CD4-positive, alpha-beta T cell (primary cell): ENCODE data around the gene SUGT1. TPM values are rescaled to one million over a fixed set of nuclear protein-coding genes. Genes with fewer than 3 reads are reported as not detected.
"Not testable (repeated sequence)": the region's sequence is repeated elsewhere in the genome, so short reads cannot be mapped to it uniquely, and the experiment has no call there.

ENCODE experiments used
- ATAC-seq: fragments of 200-7000 bp; cut with Tn5 transposase; one replicate; pipeline ENCODE4 v1.10.0; 2022; ENCODE audit warnings: mild to moderate bottlenecking; ENCODE audit not compliant: poor library complexity
- CTCF ChIA-PET: fragments of 350-600 bp; sonication (Branson Sonifier 250); formaldehyde crosslinking; loops from one replicate; lab custom pipeline; 2021; ENCODE audit warnings: antibody characterized with exemption, inconsistent platforms; lab: Charles Lee
- POLR2A ChIA-PET: fragments of 350-600 bp; sonication (Branson Sonifier 250); formaldehyde crosslinking; loops from one replicate; lab custom pipeline; 2021; ENCODE audit warnings: antibody characterized with exemption, inconsistent platforms; lab: Charles Lee
- DNase-seq, 14 experiments: peaks; one replicate each; pipeline ENCODE4 v3.0.0-alpha.2; 2013 to 2020; ENCODE audit warnings: mixed read lengths in 2 of 14
- H3K27ac ChIP-seq, 2 donors: one replicate each; pipeline versions ENCODE4 v1.5.1 to v1.7.0; 2013; ENCODE audit warnings: low read length in 2 of 2, low read depth in 1 of 2, mild to moderate bottlenecking in 1 of 2
- H3K27me3 ChIP-seq, 2 experiments: 1 replicate in 1 of 2; 2 replicates in 1 of 2; pipeline versions ENCODE4 v1.6.1 to v1.7.0; 2013; ENCODE audit warnings: low read length in 2 of 2, control low read depth in 1 of 2, mild to moderate bottlenecking in 1 of 2, moderate library complexity in 1 of 2; ENCODE audit not compliant: insufficient read depth in 2 of 2, control insufficient read depth in 1 of 2
- H3K36me3 ChIP-seq: one replicate; pipeline ENCODE4 v1.6.1; 2013; ENCODE audit warnings: low read length, control low read depth; ENCODE audit not compliant: insufficient read depth
- H3K4me1 ChIP-seq: one replicate; pipeline ENCODE4 v1.6.1; 2013; ENCODE audit warnings: low read length, control low read depth; ENCODE audit not compliant: insufficient read depth
- H3K4me3 ChIP-seq: one replicate; pipeline ENCODE4 v1.5.1; 2013; ENCODE audit warnings: mild to moderate bottlenecking, low read length, moderate library complexity
- H3K9me3 ChIP-seq, 2 experiments: 1 replicate in 1 of 2; 2 replicates in 1 of 2; pipeline versions ENCODE4 v1.6.1 to v1.7.0; 2013; ENCODE audit warnings: low read length in 2 of 2, mild to moderate bottlenecking in 2 of 2, control low read depth in 1 of 2, moderate library complexity in 1 of 2; ENCODE audit not compliant: control insufficient read depth in 1 of 2, insufficient read depth in 1 of 2
- H3K27ac Mint-ChIP-seq: one replicate; pipeline ENCODE4 v1.8.0; 2020; ENCODE audit warnings: mixed read lengths
- H3K27me3 Mint-ChIP-seq: one replicate; pipeline ENCODE4 v1.8.0; 2021; ENCODE audit warnings: mixed read lengths
- H3K36me3 Mint-ChIP-seq: one replicate; pipeline ENCODE4 v1.8.0; 2021; ENCODE audit warnings: low read depth, mixed read lengths
- H3K4me1 Mint-ChIP-seq: one replicate; pipeline ENCODE4 v1.8.0; 2021; ENCODE audit warnings: low read depth, mixed read lengths
- H3K4me3 Mint-ChIP-seq: one replicate; pipeline ENCODE4 v1.8.0; 2020; ENCODE audit warnings: mild to moderate bottlenecking, mixed read lengths
- H3K9me3 Mint-ChIP-seq: one replicate; pipeline ENCODE4 v1.8.0; 2020; ENCODE audit warnings: mixed read lengths
- CTCF ChIP-seq: fragments of 200-600 bp; IDR thresholded peaks from one replicate; pipeline ENCODE4 v1.8.0; 2022; ENCODE audit warnings: antibody characterized with exemption, mild to moderate bottlenecking
- intact Hi-C, 2 experiments: fragments of 100-400 bp; cut with DNase I in 1 of 2; cut with micrococcal nuclease in 1 of 2; formaldehyde crosslinking; loops; one replicate each; pipeline versions ENCODE4 v1.15.1 to v1.9.0; 2023 to 2025; cut with DNase I, micrococcal nuclease
- total RNA-seq, 174 experiments: library from RNA in 2 of 174; stranded (reverse) in 2 of 174; gene quantifications; one replicate each; pipeline ENCODE4 v1.2.3 and lab custom pipeline; 2021 to 2026

The SUGT1 gene
- total RNA-seq, 2 experiments from 2014 or later = 18.5 to 20.1 TPM

GRCh38 chr13:52703482-52703881, 50.8 kb downstream of the SUGT1 start:
- Mint-ChIP-seq H3K4me3 (no peak overlapping the region), H3K4me1 (peaks cover 4% of the 10 kb centered on the region), H3K9me3 (no peaks in the 10 kb centered on the region), H3K27ac (no peak overlapping the region), H3K27me3 (no peaks in the 10 kb centered on the region), H3K36me3 (peaks cover 11% of the 10 kb centered on the region)
- H3K4me1 ChIP-seq = no peaks in the 10 kb centered on the region
- DNase-seq = no peak
- H3K9me3 ChIP-seq = no peaks in the 10 kb centered on the region
- H3K4me3 ChIP-seq = no peak overlapping the region
- H3K27ac ChIP-seq = no peak overlapping the region
- no peaks in the 10 kb centered on the region for H3K27me3 ChIP-seq
- ChIA-PET POLR2A (no interaction called here), CTCF (no interaction called here)
- intact Hi-C loops = no loop called here
- no peaks in the 10 kb centered on the region for H3K36me3 ChIP-seq
- TF ChIP-seq CTCF = no peak
- ATAC-seq = no peak

GRCh38 chr13:52706081-52706480, 53.4 kb downstream of the SUGT1 start:
- ChIA-PET POLR2A (no interaction called here), CTCF (no interaction called here)
- Mint-ChIP-seq H3K27me3 (no peaks in the 10 kb centered on the region), H3K4me3 (no peak overlapping the region), H3K27ac (no peak overlapping the region), H3K9me3 (no peaks in the 10 kb centered on the region), H3K36me3 (no peaks in the 10 kb centered on the region), H3K4me1 (peaks cover 4% of the 10 kb centered on the region)
- no peaks in the 10 kb centered on the region for H3K9me3 ChIP-seq
- H3K36me3 ChIP-seq = no peaks in the 10 kb centered on the region
- no peak for TF ChIP-seq CTCF
- H3K27ac ChIP-seq = no peak overlapping the region
- intact Hi-C loops = no loop called here
- no peak overlapping the region for H3K4me3 ChIP-seq
- no peaks in the 10 kb centered on the region for H3K27me3 ChIP-seq
- no peaks in the 10 kb centered on the region for H3K4me1 ChIP-seq
- ATAC-seq = no peak
- DNase-seq = no peak

GRCh38 chr13:52707375-52707774, 54.7 kb downstream of the SUGT1 start:
- Histone ChIP-seq H3K4me3 (no peak overlapping the region), H3K36me3 (no peaks in the 10 kb centered on the region), H3K9me3 (no peaks in the 10 kb centered on the region), H3K27ac (no peak overlapping the region), H3K27me3 (no peaks in the 10 kb centered on the region), H3K4me1 (no peaks in the 10 kb centered on the region)
- intact Hi-C loops = no loop called here
- Mint-ChIP-seq H3K4me1 (no peaks in the 10 kb centered on the region), H3K9me3 (no peaks in the 10 kb centered on the region), H3K4me3 (no peak overlapping the region), H3K27me3 (no peaks in the 10 kb centered on the region), H3K27ac (no peak overlapping the region), H3K36me3 (no peaks in the 10 kb centered on the region)
- ATAC-seq (no peak), DNase-seq (no peak)
- ChIA-PET CTCF (no interaction called here), POLR2A (no interaction called here)
- no peak for TF ChIP-seq CTCF

GRCh38 chr13:52708266-52708665, 55.6 kb downstream of the SUGT1 start:
- H3K9me3 ChIP-seq, H3K4me3 Mint-ChIP-seq, CTCF ChIA-PET, H3K4me1 ChIP-seq, ATAC-seq, H3K27ac ChIP-seq, H3K27ac Mint-ChIP-seq, DNase-seq, H3K36me3 ChIP-seq, H3K27me3 Mint-ChIP-seq, H3K4me3 ChIP-seq, POLR2A ChIA-PET, H3K27me3 ChIP-seq, H3K36me3 Mint-ChIP-seq, H3K9me3 Mint-ChIP-seq, H3K4me1 Mint-ChIP-seq, intact Hi-C loops: not testable (repeated sequence)
